GM19468 (cell line): ENCODE data around the gene PDZD4.

Experiments used
- ATAC-seq: cut with Tn5 transposase; IDR thresholded peaks from one replicate; pipeline ENCODE4 v1.9.1; 2021; ENCODE audit warnings: mild to moderate bottlenecking, moderate library complexity, moderate number of reproducible peaks; ENCODE audit not compliant: unreplicated experiment; ENCODE audit errors: extremely low read depth

The PDZD4 gene

DNA sequence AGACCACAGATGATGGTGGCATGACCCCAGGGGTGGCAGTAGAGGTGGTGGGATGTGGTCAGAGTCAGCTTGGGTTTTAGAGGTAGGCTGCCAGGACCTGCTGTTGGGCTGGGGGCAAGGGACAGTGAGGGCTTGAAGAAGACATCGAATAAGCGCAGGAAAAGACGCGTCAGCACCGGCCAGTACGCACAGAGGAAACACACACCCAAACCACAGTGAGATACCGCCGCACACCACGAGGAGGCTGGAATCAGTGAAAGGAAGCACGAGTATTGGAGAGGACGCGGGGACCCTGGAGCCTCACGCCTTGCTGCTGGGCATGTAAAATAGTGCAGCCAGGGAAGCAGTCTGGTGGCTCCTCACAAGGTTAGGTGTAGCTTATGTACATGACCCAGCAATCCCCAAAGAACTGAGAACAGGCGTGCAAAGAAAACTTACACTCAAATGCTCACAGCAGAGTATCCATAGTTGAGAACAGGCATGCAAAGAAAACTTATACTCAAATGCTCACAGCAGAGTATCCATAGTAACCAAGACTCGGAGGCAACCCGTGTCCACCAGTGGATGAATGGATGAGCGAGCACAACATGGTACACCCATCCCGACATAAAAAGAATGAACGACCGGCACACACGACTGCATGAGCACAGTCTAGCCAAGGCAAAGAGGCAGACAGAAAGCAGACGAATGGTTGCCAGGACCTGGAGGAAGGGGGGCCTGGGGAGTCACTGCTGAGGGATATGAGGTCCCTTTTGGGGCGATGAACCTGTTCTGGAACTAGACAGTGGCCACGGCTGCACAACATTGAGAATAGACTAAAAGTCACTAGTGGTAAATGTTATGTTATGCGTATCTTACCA is 13.3 kb downstream of the PDZD4 start:
- ATAC-seq: no peak

GRCh38 chrX:153814591-153815315 is 15.6 kb downstream of the PDZD4 start:
- no peak for ATAC-seq

GRCh38 chrX:153813161-153813560 is 17.2 kb downstream of the PDZD4 start:
- ATAC-seq: no peak

- ATAC-seq: no peak
Measured at GRCh38 chrX:153812220-153812619, 18.1 kb downstream of the PDZD4 start.

DNA sequence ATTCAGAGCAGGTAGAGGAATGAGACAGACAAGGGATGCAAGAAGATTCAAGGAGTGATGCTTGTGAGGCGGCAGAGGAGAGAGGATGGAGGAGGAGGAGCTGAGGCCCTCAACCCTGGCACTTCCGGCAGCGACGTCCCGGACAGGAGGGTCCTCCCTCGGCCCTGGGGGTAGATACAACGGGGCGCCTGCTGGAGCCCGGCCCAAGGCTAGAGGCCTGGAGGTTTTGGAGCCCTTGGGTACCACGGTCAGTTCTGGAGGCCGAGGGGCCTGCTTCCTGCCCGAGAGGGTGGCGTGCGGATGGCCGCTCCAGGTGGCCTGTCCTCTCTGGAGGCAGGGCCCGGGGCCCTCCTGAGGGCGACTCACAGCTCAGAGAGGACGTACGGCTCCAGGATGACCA is 22.4 kb downstream of the PDZD4 start:
- ATAC-seq: no peak

DNA sequence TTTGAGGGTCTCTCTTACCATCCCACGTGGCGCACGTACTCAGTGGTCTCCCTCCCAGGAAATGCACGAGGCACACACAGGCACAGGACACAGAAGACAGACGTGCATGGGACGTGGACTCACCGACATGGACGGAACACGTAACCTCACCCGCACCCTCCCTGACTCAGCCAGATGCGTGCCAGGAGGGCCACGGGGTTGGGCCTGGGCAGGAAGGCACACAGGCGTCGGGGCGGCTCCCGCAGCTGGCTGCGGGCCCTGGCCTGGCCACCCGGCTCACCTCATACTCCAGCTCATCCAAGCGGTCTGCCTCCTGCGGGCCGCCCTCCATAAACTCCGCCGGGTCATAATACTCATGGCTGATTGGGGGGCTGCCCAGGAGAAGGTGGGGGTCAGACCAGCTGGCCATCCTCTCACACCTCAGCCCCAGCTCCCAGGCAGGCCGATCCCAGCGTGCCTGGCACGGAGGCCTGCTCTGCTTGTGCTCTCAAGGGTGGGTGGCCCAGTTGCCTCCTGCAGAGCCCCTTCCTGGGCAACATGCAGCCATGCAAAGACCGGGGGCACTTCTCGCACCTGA is 23.3 kb downstream of the PDZD4 start:
- no peak for ATAC-seq

DNA sequence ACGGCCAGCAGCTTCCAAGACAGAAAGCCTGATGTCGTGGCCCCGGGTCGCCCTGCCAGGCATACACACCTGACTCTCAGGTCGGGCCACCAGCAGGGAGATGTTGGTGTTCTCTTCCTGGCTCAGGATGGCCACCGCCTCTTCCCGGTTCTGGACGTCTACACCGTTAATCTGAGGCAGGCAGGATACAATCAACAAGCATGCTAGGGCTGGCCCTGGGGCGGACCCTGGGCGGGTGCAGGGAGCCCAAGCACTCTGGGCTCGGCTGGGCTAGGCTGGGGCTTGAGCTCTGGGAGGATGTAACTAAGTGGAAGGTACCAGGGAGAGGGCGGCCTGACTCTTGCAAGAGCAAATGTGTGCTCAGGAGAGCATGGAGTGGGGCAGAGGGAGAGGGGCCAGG is 24.9 kb downstream of the PDZD4 start:
- ATAC-seq: no peak

- no peak for ATAC-seq
Measured at GRCh38 chrX:153804621-153805020, 25.7 kb downstream of the PDZD4 start.

DNA sequence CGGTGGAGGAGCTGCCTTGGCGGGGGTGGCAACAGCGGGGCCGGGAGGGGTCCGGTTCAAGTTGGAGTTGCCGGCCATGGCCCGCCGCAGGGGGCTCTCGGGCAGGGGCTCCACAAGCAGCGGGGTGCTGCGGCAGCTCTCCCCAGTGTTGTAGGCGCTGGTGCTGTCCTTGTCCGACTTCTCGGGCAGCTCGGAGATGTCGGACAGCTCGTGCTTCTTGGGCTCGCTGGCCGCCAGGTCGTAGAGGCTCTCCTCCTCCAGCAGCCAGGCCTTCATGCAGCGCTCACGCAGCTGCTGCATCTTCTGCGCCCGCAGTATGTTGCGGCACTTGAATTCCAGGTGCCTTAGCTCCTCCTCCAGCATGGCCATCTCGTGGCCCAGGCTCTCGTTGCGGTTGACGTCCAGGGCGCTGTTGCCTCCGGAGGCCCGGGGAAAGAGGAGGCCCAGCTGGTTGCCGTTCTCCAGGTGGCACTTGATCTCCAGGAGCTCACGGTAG is 26.2 kb downstream of the PDZD4 start:
- ATAC-seq: no peak

DNA sequence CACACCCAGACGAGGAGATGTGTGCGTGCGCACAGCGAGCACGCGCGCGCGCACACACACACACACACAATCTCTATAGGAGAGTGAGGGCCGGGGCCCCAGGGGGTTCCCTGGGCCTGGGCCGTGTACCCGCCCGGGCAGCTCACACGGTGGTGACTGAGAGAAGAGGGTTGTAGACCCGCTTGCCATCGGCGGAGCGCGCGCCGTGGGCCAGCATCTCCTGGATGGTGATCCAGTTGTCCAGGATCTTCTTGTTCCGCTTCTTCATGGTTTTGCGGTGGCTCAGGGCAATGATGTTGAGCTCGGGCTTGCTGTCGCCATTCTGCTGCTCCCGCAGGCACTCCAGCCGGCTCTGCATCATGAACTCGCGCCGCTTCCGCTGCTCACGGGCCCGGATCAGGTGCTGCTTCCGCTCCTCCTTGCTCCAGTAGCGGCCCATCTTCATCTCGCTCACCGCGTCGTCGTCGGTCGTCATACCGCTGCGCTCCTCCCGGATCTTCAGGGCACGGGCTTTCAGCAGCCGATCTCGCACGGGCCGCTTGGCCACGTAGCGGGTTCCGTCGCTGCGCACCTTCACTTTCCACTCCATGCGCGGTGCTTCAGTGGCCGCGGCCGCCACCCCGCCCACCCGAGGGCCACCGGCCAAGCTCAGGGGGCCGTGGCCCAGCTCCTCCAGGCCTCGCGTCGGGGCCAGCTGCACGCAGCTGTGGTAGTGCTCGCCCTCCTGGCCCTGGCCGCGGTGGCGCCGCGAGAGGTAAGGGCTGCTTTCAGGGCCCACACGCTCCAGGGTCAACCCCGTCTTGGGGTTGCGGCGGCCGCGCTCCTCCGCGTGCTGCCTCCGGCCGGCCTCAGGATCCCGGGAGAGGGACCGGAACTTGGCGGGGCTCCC is 26.9 kb downstream of the PDZD4 start:
- no peak for ATAC-seq

GRCh38 chrX:153802513-153803045 is 27.8 kb downstream of the PDZD4 start:
- ATAC-seq: no peak

GRCh38 chrX:153801669-153802068 is 28.7 kb downstream of the PDZD4 start:
- no peak for ATAC-seq

DNA sequence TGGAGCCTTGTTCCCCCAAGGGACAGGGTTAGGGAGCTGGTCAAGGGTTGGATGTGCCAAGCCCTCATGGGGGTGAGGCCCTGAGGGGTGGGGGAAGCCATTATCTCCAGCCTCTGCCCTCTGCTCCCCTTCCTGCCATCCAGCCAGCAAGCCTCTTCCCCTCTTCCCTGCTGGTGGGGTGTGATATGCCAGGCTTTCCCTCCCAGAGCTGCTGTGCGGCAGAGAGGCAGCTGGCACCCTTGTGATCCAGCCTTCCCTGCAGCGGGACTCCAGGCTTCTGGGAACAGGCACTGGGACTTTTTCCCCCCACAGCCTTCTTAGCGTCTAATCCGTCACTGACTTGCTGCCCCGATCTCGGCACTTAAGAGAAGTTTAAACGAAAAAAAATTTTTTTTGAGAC is 29.6 kb downstream of the PDZD4 start:
- ATAC-seq: no peak

- no peak for ATAC-seq
Measured at GRCh38 chrX:153800177-153800722, 30.1 kb downstream of the PDZD4 start.

GRCh38 chrX:153799326-153799725 is 31.0 kb downstream of the PDZD4 start:
- ATAC-seq: no peak

- no peak for ATAC-seq
Measured at GRCh38 chrX:153797415-153798015, 32.8 kb downstream of the PDZD4 start.

DNA sequence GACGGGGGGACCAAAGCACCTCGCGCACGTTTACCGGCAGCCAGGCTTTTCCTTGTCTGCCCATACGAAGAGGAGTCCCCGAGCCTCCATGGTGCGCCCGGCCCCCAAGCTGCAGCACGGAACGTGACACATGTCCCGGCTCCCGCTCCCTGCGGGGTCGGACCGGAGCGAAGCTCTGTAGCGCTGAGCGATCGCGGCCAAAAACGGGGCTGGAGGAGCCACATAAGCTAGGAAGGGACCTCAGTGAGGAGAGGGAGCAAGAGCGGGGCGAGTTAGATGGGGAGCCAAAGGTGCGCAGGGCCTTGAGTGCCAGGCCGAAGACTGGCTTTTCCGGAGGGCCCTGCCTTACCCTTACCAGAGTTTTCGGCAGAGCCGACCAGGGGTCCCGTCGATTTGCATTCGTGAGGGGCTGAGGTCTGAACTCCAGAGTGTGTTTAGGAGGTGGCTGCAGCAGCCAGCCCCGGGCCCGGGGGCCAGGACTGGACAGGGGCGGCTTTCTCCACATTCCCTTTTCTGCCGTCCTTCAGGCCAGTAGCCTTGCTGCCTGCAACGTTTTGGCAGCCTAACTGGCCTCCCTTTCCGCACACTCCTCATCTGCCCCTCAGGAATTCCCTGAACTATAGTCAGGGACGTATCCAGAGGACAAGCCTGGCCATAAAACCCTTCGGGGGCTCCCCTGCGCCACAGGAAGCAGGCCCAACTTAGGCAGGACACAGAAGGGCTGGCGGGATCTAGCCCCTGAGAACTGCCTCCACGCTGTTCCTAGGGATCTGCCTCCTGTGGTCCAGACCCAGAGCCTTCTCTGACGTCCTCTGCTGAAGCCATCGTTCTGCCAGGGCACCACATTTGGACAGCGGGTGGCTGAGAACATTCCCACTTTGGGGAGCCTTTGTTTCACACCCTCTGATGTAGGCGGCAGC is 35.2 kb downstream of the PDZD4 start:
- ATAC-seq: no peak
